H9 (cell line): ENCODE measurements around the gene PCDH9. TPM values are rescaled to one million over a fixed set of nuclear protein-coding genes. Genes with fewer than 3 reads are reported as not detected.

Experiments used
- DNase-seq: peaks from one replicate; pipeline ENCODE4 v3.0.0-alpha.2; 2017
- H2AFZ ChIP-seq: one replicate; pipeline ENCODE4 v1.6.1; 2013; ENCODE audit warnings: mild to moderate bottlenecking, low read length, control low read depth, moderate library complexity
- H2AK5ac ChIP-seq: 2 replicates; pipeline ENCODE4 v1.6.1; 2013; ENCODE audit warnings: low read length, control low read depth, mixed read lengths; ENCODE audit not compliant: insufficient read length
- H2BK120ac ChIP-seq: one replicate; pipeline ENCODE4 v1.6.1; 2013; ENCODE audit warnings: low read depth, mild to moderate bottlenecking, low read length, control low read depth, inconsistent platforms; ENCODE audit not compliant: poor library complexity, severe bottlenecking
- H2BK12ac ChIP-seq: 2 replicates; pipeline ENCODE4 v1.6.1; 2013; ENCODE audit warnings: low read length, control low read depth, mixed read lengths, low read depth; ENCODE audit not compliant: insufficient read length
- H2BK15ac ChIP-seq: 2 replicates; pipeline ENCODE4 v1.6.1; 2013; ENCODE audit warnings: low read depth, low read length, control low read depth
- H2BK20ac ChIP-seq: one replicate; pipeline ENCODE4 v1.6.1; 2013; ENCODE audit warnings: low read depth, mild to moderate bottlenecking, low read length, control low read depth, inconsistent platforms; ENCODE audit not compliant: poor library complexity, severe bottlenecking
- H2BK5ac ChIP-seq: 2 replicates; pipeline ENCODE4 v1.6.1; 2013; ENCODE audit warnings: low read length, control low read depth, mixed read lengths; ENCODE audit not compliant: insufficient read length
- H3K14ac ChIP-seq: 2 replicates; pipeline ENCODE4 v1.6.1; 2013; ENCODE audit warnings: low read length, control low read depth; ENCODE audit not compliant: insufficient read depth
- H3K18ac ChIP-seq: 2 replicates; pipeline ENCODE4 v1.6.1; 2013; ENCODE audit warnings: low read depth, mild to moderate bottlenecking, mixed read lengths, low read length, control low read depth; ENCODE audit not compliant: insufficient read length
- H3K23ac ChIP-seq: 2 replicates; pipeline ENCODE4 v1.6.1; 2013; ENCODE audit warnings: low read length, control low read depth, mixed read lengths, low read depth; ENCODE audit not compliant: insufficient read length
- H3K23me2 ChIP-seq: 2 replicates; pipeline ENCODE4 v1.6.1; 2013; ENCODE audit warnings: low read depth, mild to moderate bottlenecking, mixed read lengths, low read length, control low read depth; ENCODE audit not compliant: insufficient read length, poor library complexity, severe bottlenecking
- H3K27ac ChIP-seq: 2 replicates; pipeline ENCODE4 v1.5.1; 2013; ENCODE audit warnings: low read length, control low read depth, mixed read lengths, low read depth; ENCODE audit not compliant: insufficient read length
- H3K27me3 ChIP-seq: 2 replicates; pipeline ENCODE4 v1.6.1; 2013; ENCODE audit warnings: low read length, control low read depth, inconsistent platforms; ENCODE audit not compliant: insufficient read depth
- H3K4ac ChIP-seq: 2 replicates; pipeline ENCODE4 v1.6.1; 2013; ENCODE audit warnings: low read depth, mild to moderate bottlenecking, control low read depth, inconsistent platforms, low read length, moderate library complexity
- H3K4me1 ChIP-seq: 2 replicates; pipeline ENCODE4 v1.6.1; 2013; ENCODE audit warnings: low read length, control low read depth, inconsistent platforms; ENCODE audit not compliant: insufficient read depth
- H3K4me2 ChIP-seq: 2 replicates; pipeline ENCODE4 v1.6.1; 2013; ENCODE audit warnings: low read length, control low read depth, mixed read lengths; ENCODE audit not compliant: insufficient read length, insufficient read depth
- H3K56ac ChIP-seq: 2 replicates; pipeline ENCODE4 v1.6.1; 2013; ENCODE audit warnings: low read depth, mild to moderate bottlenecking, mixed read lengths, low read length, control low read depth; ENCODE audit not compliant: insufficient read length
- H3K79me1 ChIP-seq: 2 replicates; pipeline ENCODE4 v1.6.1; 2013; ENCODE audit warnings: low read depth, mild to moderate bottlenecking, moderate library complexity, low read length, control low read depth, inconsistent platforms; ENCODE audit not compliant: insufficient read depth, poor library complexity, severe bottlenecking
- H3K79me2 ChIP-seq: 2 replicates; pipeline ENCODE4 v1.6.1; 2013; ENCODE audit warnings: low read length, control low read depth, inconsistent platforms; ENCODE audit not compliant: insufficient read depth
- H3K9ac ChIP-seq: 2 replicates; pipeline ENCODE4 v1.6.1; 2013; ENCODE audit warnings: low read length, control low read depth, mixed read lengths; ENCODE audit not compliant: insufficient read length; ENCODE audit errors: extremely low read depth
- H3K9me3 ChIP-seq: one replicate; pipeline ENCODE4 v1.6.1; 2013; ENCODE audit warnings: low read depth, low read length, inconsistent platforms; ENCODE audit not compliant: control insufficient read depth
- H3T11ph ChIP-seq: one replicate; pipeline ENCODE4 v1.6.1; 2013; ENCODE audit warnings: mild to moderate bottlenecking, low read length, control low read depth, inconsistent platforms
- H4K20me1 ChIP-seq: one replicate; pipeline ENCODE4 v1.6.1; 2013; ENCODE audit not compliant: control insufficient read depth, insufficient read length, insufficient read depth
- H4K5ac ChIP-seq: 2 replicates; pipeline ENCODE4 v1.6.1; 2013; ENCODE audit warnings: low read depth, mild to moderate bottlenecking, mixed read lengths, low read length, control low read depth; ENCODE audit not compliant: insufficient read length
- H4K8ac ChIP-seq: replicated peaks from 2 replicates; pipeline ENCODE4 v1.6.1; 2013; ENCODE audit warnings: low read length, control low read depth, mixed read lengths, low read depth; ENCODE audit not compliant: insufficient read length
- H4K91ac ChIP-seq: 2 replicates; pipeline ENCODE4 v1.6.1; 2013; ENCODE audit warnings: low read depth, mild to moderate bottlenecking, moderate library complexity, mixed read lengths, low read length, control low read depth; ENCODE audit not compliant: insufficient read length
- H3K27ac Mint-ChIP-seq, 3 experiments: 2 replicates in 2 of 3; 3 replicates in 1 of 3; pipeline ENCODE4 v1.8.0; 2020 to 2021; ENCODE audit warnings: mixed read lengths in 3 of 3, mild to moderate bottlenecking in 1 of 3, moderate library complexity in 1 of 3
- H3K27me3 Mint-ChIP-seq: 2 replicates; pipeline ENCODE4 v1.8.0; 2021; ENCODE audit warnings: low read depth, mild to moderate bottlenecking, moderate library complexity, mixed read lengths
- H3K36me3 Mint-ChIP-seq, 3 experiments: 2 replicates in 2 of 3; 3 replicates in 1 of 3; pipeline ENCODE4 v1.8.0; 2020 to 2021; ENCODE audit warnings: low read depth in 3 of 3, mixed read lengths in 3 of 3; ENCODE audit not compliant: insufficient read depth in 1 of 3
- H3K4me1 Mint-ChIP-seq, 2 experiments: 2 replicates each; pipeline ENCODE4 v1.8.0; 2020; ENCODE audit warnings: mixed read lengths in 2 of 2
- H3K4me3 Mint-ChIP-seq, 2 experiments: 2 replicates in 1 of 2; 3 replicates in 1 of 2; pipeline ENCODE4 v1.8.0; 2020 to 2021; ENCODE audit warnings: mild to moderate bottlenecking in 2 of 2, mixed read lengths in 2 of 2, moderate library complexity in 1 of 2
- H3K9me3 Mint-ChIP-seq, 2 experiments: 2 replicates in 1 of 2; 3 replicates in 1 of 2; pipeline ENCODE4 v1.8.0; 2020; ENCODE audit warnings: mild to moderate bottlenecking in 2 of 2, mixed read lengths in 2 of 2, moderate library complexity in 1 of 2
- WGBS: extraction: QIAGEN DNeasy Blood & Tissue Kit; methylation state at CpG from one replicate; pipeline ENCODE4 v1.1.7; 2013; ENCODE audit warnings: missing lambda C conversion rate, low lambda C conversion rate, mixed read lengths; ENCODE audit not compliant: insufficient read length; ENCODE audit errors: extremely low coverage; 5-methylcytosine and 5-hydroxymethylcytosine counted together
- total RNA-seq: library from RNA; stranded (reverse); gene quantifications from 2 replicates; pipeline ENCODE4 v1.2.1, GENCODE V29; 2021
- TF ChIP-seq, protein P1 (sequence below): fragments of 200-600 bp; sonication (generic); conservative IDR thresholded peaks from 3 replicates; pipeline ENCODE4 v1.8.0; 2021; ENCODE audit warnings: antibody characterized with exemption, mild to moderate bottlenecking

The PCDH9 gene
- total RNA-seq, 1 experiment from 2014 or later = 0.11 TPM

GRCh38 chr13:66943530-66943929, 286.6 kb downstream of the PCDH9 start:
- no peak overlapping the region for H3K14ac ChIP-seq
- H3K23me2 ChIP-seq = no peaks in the 10 kb centered on the region
- Mint-ChIP-seq H3K9me3 (no peaks in the 10 kb centered on the region), H3K27me3 (no peaks in the 10 kb centered on the region), H3K27ac (no peak overlapping the region), H3K4me3 (no peak overlapping the region), H3K36me3 (no peaks in the 10 kb centered on the region), H3K4me1 (peaks cover 0 to 10% of the 10 kb centered on the region in 2 experiments; a peak in 3 of 4 replicates)
- no peak overlapping the region for H2BK12ac ChIP-seq
- DNase-seq = no peak
- no peak overlapping the region for H4K8ac ChIP-seq
- no peak overlapping the region for H3K56ac ChIP-seq
- no peak overlapping the region for H2BK120ac ChIP-seq
- no peaks in the 10 kb centered on the region for H3K79me1 ChIP-seq
- H2AFZ ChIP-seq = no peak overlapping the region
- no peak overlapping the region for H3K23ac ChIP-seq
- no peak overlapping the region for H4K5ac ChIP-seq
- no peak overlapping the region for H3K4me2 ChIP-seq
- no peak overlapping the region for H2AK5ac ChIP-seq
- no peak overlapping the region for H2BK15ac ChIP-seq
- H3K4ac ChIP-seq = no peak overlapping the region
- no peaks in the 10 kb centered on the region for H3K27me3 ChIP-seq
- TF ChIP-seq, protein P1, sequence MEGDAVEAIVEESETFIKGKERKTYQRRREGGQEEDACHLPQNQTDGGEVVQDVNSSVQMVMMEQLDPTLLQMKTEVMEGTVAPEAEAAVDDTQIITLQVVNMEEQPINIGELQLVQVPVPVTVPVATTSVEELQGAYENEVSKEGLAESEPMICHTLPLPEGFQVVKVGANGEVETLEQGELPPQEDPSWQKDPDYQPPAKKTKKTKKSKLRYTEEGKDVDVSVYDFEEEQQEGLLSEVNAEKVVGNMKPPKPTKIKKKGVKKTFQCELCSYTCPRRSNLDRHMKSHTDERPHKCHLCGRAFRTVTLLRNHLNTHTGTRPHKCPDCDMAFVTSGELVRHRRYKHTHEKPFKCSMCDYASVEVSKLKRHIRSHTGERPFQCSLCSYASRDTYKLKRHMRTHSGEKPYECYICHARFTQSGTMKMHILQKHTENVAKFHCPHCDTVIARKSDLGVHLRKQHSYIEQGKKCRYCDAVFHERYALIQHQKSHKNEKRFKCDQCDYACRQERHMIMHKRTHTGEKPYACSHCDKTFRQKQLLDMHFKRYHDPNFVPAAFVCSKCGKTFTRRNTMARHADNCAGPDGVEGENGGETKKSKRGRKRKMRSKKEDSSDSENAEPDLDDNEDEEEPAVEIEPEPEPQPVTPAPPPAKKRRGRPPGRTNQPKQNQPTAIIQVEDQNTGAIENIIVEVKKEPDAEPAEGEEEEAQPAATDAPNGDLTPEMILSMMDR = no peak
- no peaks in the 10 kb centered on the region for H3K79me2 ChIP-seq
- no peaks in the 10 kb centered on the region for H3K9me3 ChIP-seq
- no peak overlapping the region for H2BK20ac ChIP-seq
- no peaks in the 10 kb centered on the region for H3K4me1 ChIP-seq
- no CpG with 5 or more reads among the region's 3 CpGs for WGBS
- no peak overlapping the region for H3K18ac ChIP-seq
- no peaks in the 10 kb centered on the region for H4K20me1 ChIP-seq
- H4K91ac ChIP-seq = no peak overlapping the region
- no peak overlapping the region for H3T11ph ChIP-seq
- H3K9ac ChIP-seq = no peak overlapping the region
- H3K27ac ChIP-seq = no peak overlapping the region
- H2BK5ac ChIP-seq = no peak overlapping the region
